MCF 10A (cell line): Measurements from ENCODE around the gene STPG1. TPM values are rescaled to one million over a fixed set of nuclear protein-coding genes. Genes with fewer than 3 reads are reported as not detected.

ENCODE experiments used
- BruUV-seq: library from RNA; stranded (reverse); fragments of 400-500 nt; replicated peaks from 2 replicates; lab custom pipeline; 2021; lab: Mats Ljungman, UMichigan
- CTCF ChIA-PET: fragments of 300-600 bp; sonication (Branson Sonifier 250); formaldehyde crosslinking; extraction: SDS; loops from one replicate; lab custom pipeline; 2021; ENCODE audit warnings: antibody characterized with exemption, inconsistent platforms; lab: Yijun Ruan, JAX
- POLR2A ChIA-PET: fragments of 300-600, 350-650 bp; sonication (Branson Sonifier 250); formaldehyde crosslinking; extraction: SDS; loops from one replicate; lab custom pipeline; 2020; ENCODE audit warnings: antibody characterized with exemption, inconsistent platforms; lab: Yijun Ruan, JAX
- DNase-seq: peaks from one replicate; pipeline ENCODE4 v3.0.0-alpha.2; 2018; ENCODE audit not compliant: unreplicated experiment
- H3K27ac Mint-ChIP-seq: one replicate; pipeline ENCODE4 v1.8.0; 2022; ENCODE audit warnings: mild to moderate bottlenecking, low read depth, mixed read lengths; ENCODE audit not compliant: unreplicated experiment
- H3K27me3 Mint-ChIP-seq: one replicate; pipeline ENCODE4 v1.8.0; 2022; ENCODE audit warnings: mixed read lengths; ENCODE audit not compliant: insufficient read depth, unreplicated experiment
- H3K36me3 Mint-ChIP-seq: one replicate; pipeline ENCODE4 v1.8.0; 2022; ENCODE audit warnings: mild to moderate bottlenecking, moderate library complexity, mixed read lengths; ENCODE audit not compliant: insufficient read depth, unreplicated experiment
- H3K4me1 Mint-ChIP-seq: one replicate; pipeline ENCODE4 v1.8.0; 2022; ENCODE audit warnings: mixed read lengths; ENCODE audit not compliant: insufficient read depth, unreplicated experiment
- H3K4me3 Mint-ChIP-seq: one replicate; pipeline ENCODE4 v1.8.0; 2022; ENCODE audit warnings: mild to moderate bottlenecking, moderate library complexity, mixed read lengths; ENCODE audit not compliant: unreplicated experiment
- H3K9me3 Mint-ChIP-seq: one replicate; pipeline ENCODE4 v1.8.0; 2022; ENCODE audit warnings: mixed read lengths; ENCODE audit not compliant: unreplicated experiment
- CTCF ChIP-seq: fragments of 200-600 bp; IDR thresholded peaks from one replicate; pipeline ENCODE4 v1.8.0; 2022; ENCODE audit warnings: antibody characterized with exemption, mild to moderate bottlenecking; ENCODE audit not compliant: unreplicated experiment
- intact Hi-C: fragments of 100-400 bp; cut with micrococcal nuclease; formaldehyde crosslinking; loops from 2 replicates; pipeline ENCODE4 v1.14.1; 2022
- total RNA-seq: library from RNA; stranded (reverse); gene quantifications from 2 replicates; pipeline ENCODE4 v1.2.3, GENCODE V29; 2022

The STPG1 gene
- total RNA-seq, 1 experiment from 2014 or later = 19.7 TPM

- peak overlapping the region; percentile 84 for H3K27ac Mint-ChIP-seq
- CTCF ChIA-PET = interaction anchor here (0.5 to 5.7 kb wide), 16 partner anchors 20 to 370 kb away, joined by 3 to 101 read pairs (median 4); partner anchors contain the start of gene MYOM3
- TF ChIP-seq CTCF = peak; percentile 53
- H3K4me1 Mint-ChIP-seq = peaks cover 66% of the 10 kb centered on the region
- H3K27me3 Mint-ChIP-seq = no peaks in the 10 kb centered on the region
- intact Hi-C loops = no loop called here
- peaks cover 6% of the 10 kb centered on the region for H3K36me3 Mint-ChIP-seq
- BruUV-seq = no TSS peak
- H3K4me3 Mint-ChIP-seq = no peak overlapping the region
- POLR2A ChIA-PET = interaction anchor here (0.6 to 4.1 kb wide), 13 partner anchors 24 to 235 kb away, joined by 3 to 20 read pairs (median 5); partner anchors contain the start of gene GRHL3
- no peaks in the 10 kb centered on the region for H3K9me3 Mint-ChIP-seq
- DNase-seq = peak; percentile 79
These were observed 28.2 kb downstream of the STPG1 start for GRCh38 chr1:24385160-24385940.

GRCh38 chr1:24384251-24385090, 29.1 kb downstream of the STPG1 start:
- intact Hi-C loops = no loop called here
- BruUV-seq = no TSS peak
- ChIA-PET POLR2A (interaction anchor here (0.8 to 3.7 kb wide), 14 partner anchors 9 to 593 kb away, joined by 3 to 19 read pairs (median 4); partner anchors contain the start of gene GRHL3), CTCF (interaction anchor here (0.6 to 5.7 kb wide), 12 partner anchors 9 to 273 kb away, joined by 3 to 101 read pairs (median 4); partner anchors contain the start of gene MYOM3)
- DNase-seq = peak; percentile 85
- no peak for TF ChIP-seq CTCF
- H3K27me3 Mint-ChIP-seq = no peaks in the 10 kb centered on the region
- H3K4me1 Mint-ChIP-seq = peaks cover 66% of the 10 kb centered on the region
- H3K9me3 Mint-ChIP-seq = no peaks in the 10 kb centered on the region
- H3K36me3 Mint-ChIP-seq = no peaks in the 10 kb centered on the region
- H3K27ac Mint-ChIP-seq = peak overlapping the region; percentile 84
- H3K4me3 Mint-ChIP-seq = no peak overlapping the region

- no TSS peak for BruUV-seq
These were observed 30.1 kb downstream of the STPG1 start for GRCh38 chr1:24383381-24383940.

More at GRCh38 chr1:24383381-24383940, 30.1 kb downstream of the STPG1 start:
- H3K27me3 Mint-ChIP-seq = no peaks in the 10 kb centered on the region
- intact Hi-C loops = no loop called here
- H3K27ac Mint-ChIP-seq = no peak overlapping the region
- no peaks in the 10 kb centered on the region for H3K36me3 Mint-ChIP-seq
- H3K4me1 Mint-ChIP-seq = peaks cover 72% of the 10 kb centered on the region
- H3K4me3 Mint-ChIP-seq = no peak overlapping the region
- DNase-seq = no peak
- H3K9me3 Mint-ChIP-seq = no peaks in the 10 kb centered on the region
- TF ChIP-seq CTCF = no peak
- POLR2A ChIA-PET = interaction anchor here (0.8 to 10.1 kb wide), 12 partner anchors 8 to 182 kb away, joined by 3 to 78 read pairs (median 7); partner anchors contain the start of gene GRHL3
- CTCF ChIA-PET = interaction anchor here (0.5 to 5.7 kb wide), 8 partner anchors 10 to 404 kb away, joined by 3 to 101 read pairs (median 4); partner anchors contain the start of gene SRSF10
